Measurements from ENCODE around the gene BRCA1. TPM values are rescaled to one million over a fixed set of nuclear protein-coding genes. Genes with fewer than 3 reads are reported as not detected.
"Not testable (repeated sequence)": the region's sequence is repeated elsewhere in the genome, so short reads cannot be mapped to it uniquely, and the experiment has no call there.

Gene BRCA1
- total RNA-seq, 1 donor from 2014 or later, result 10.7 TPM

GRCh38 chr17:43000894-43001293 is 124.3 kb downstream of the BRCA1 start:
- not testable (repeated sequence) for DNase-seq

GRCh38 chr17:42999003-42999525 is 126.1 kb downstream of the BRCA1 start:
- no peak for DNase-seq

- DNase-seq, result peak; percentile 100
These were observed 126.9 kb downstream of the BRCA1 start, which contains the start of gene RPL27 for GRCh38 chr17:42997984-42998938. RPL27 (plus strand) TSS chr17:42998419; CDS start chr17:42998751, 332 bp downstream.

GRCh38 chr17:42997390-42997983 is 127.7 kb downstream of the BRCA1 start:
- DNase-seq, result no peak

Other genes with a start within 250 kb of the BRCA1 start
- not detected in 2 replicates for gene G6PC1, start 224.6 kb downstream of the BRCA1 start, total RNA-seq
- 16.5 and 20.3 TPM in 2 replicates for gene AARSD1, start 160.9 kb downstream of the BRCA1 start, total RNA-seq
- gene PTGES3L, start 145.3 kb downstream of the BRCA1 start, total RNA-seq, result 0.14 TPM in 1 of 2 replicates, not detected in the other
- 10.1 and 14.1 TPM in 2 replicates for gene RUNDC1, start 144.8 kb downstream of the BRCA1 start, total RNA-seq
- 842 and 1,058 TPM in 2 replicates for gene RPL27, start 126.9 kb downstream of the BRCA1 start, total RNA-seq
- 15.9 and 19.4 TPM in 2 replicates for gene IFI35, start 118.6 kb downstream of the BRCA1 start, total RNA-seq
- 195 and 261 TPM in 2 replicates for gene VAT1, start 103.0 kb downstream of the BRCA1 start, total RNA-seq
- 0.14 and 0.17 TPM in 2 replicates for gene RND2, start 100.1 kb downstream of the BRCA1 start, total RNA-seq
- gene NBR1, start 45.9 kb upstream of the BRCA1 start, total RNA-seq, result 123 and 137 TPM in 2 replicates
- gene TMEM106A, start 86.5 kb upstream of the BRCA1 start, total RNA-seq, result 2.4 and 2.5 TPM in 2 replicates
- 0.14 TPM in 1 of 2 replicates, not detected in the other for gene CCDC200, start 103.3 kb upstream of the BRCA1 start, total RNA-seq
- not detected in 2 replicates for gene RNU2-1, start 108.6 kb upstream of the BRCA1 start, total RNA-seq

Measured in dermis blood vessel endothelial cell (primary cell).